EL (cell line): ENCODE measurements around the gene TEX48.

ENCODE experiments used
- DNase-seq: peaks from one replicate; pipeline ENCODE4 v3.0.0-alpha.2; 2016

TEX48 gene

DNA sequence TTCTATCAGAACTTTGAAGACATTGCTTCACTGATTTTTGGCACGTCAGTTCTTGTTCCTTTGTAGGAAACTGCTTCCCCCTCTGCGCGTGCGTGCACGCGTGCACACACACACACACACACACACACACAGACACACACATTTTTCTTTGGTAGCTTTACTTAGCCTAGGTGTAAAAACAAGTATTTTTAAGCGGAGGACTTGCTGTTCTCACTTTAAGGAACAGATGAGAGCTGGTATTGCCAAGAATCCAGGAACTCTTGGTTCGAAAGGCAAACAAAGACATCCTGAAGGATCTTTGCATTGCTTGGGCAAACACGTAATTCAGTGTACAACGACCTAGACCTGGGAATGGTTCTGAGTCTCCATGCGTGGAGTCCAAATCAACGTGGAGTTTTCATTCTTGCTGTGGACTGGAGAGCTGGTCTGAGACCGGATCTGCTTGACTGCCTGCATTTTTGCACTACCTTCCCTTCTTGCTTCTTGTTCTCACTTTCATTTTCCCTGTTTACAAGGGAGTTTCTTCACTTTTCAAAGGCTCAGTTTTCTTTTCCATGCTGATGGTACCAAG lies 62.7 kb downstream of the TEX48 start:
- no peak for DNase-seq

DNA sequence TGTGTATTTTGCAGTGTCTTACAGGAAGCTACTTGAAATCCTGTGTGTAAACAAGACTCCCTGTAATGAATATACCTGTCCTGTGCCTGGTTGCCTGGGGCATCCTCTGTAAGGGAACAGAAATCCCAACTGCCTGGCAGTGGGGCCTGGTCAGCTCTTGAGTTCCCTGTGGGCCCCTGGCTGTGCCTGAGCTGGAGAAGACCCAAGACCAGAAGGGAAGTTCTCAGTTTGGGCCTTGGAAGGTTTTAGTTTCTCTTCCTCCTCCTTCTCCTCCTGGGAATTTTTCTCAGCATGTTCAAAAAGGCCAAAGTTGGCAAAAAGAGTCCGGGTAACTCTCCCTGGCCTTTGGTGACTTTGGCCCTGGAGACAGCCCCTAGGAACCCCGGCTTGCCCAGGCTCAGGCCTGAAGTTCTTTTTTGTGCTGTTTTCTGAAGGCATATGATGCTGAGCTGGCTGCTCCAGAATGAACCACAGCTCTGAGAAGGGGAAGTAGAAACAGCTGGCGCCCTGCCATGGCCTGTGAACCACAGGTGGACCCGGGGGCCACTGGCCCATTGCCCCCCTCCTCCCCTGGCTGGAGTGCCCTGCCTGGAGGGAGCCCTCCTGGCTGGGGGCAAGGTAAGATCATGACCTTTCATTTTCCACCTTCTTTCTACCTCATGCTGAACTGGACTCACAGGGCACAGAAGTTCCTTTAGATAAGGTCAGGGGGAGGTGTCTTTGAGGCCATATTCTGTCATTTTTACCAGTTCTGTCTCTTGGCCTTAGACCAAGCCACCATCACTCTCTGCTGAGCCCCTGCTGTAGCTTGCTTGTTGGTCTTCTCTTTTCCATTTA lies 65.1 kb downstream of the TEX48 start:
- DNase-seq, result no peak
